Keratinocyte (primary cell): ENCODE data around the gene PAN3. TPM values are rescaled to one million over a fixed set of nuclear protein-coding genes. Genes with fewer than 3 reads are reported as not detected.

Source experiments
- DNase-seq: peaks from one replicate; pipeline ENCODE4 v3.0.0-alpha.2; 2011; ENCODE audit warnings: low read depth, missing footprints, low spot score
- FAIRE-seq: peaks from 2 replicates; lab custom pipeline; 2011; peaks lifted over from hg19 to GRCh38; lab: Jason Lieb, UNC
- H2AFZ ChIP-seq: 2 replicates; pipeline ENCODE4 v1.6.0; 2012; ENCODE audit warnings: low read length, control low read depth, inconsistent platforms; ENCODE audit not compliant: control insufficient read depth
- H3K27ac ChIP-seq: 2 replicates; pipeline ENCODE4 v1.5.1; 2011; ENCODE audit warnings: low read length; ENCODE audit not compliant: control insufficient read depth, insufficient read depth
- H3K27me3 ChIP-seq: 3 replicates; pipeline ENCODE4 v1.6.0; 2011; ENCODE audit warnings: low read length; ENCODE audit not compliant: control insufficient read depth, insufficient read depth; ENCODE audit errors: extremely low read depth
- H3K36me3 ChIP-seq, 2 experiments: 2 replicates in 1 of 2; 3 replicates in 1 of 2; pipeline ENCODE4 v1.5.1; 2011; ENCODE audit warnings: low read length in 2 of 2, mild to moderate bottlenecking in 1 of 2; ENCODE audit not compliant: control insufficient read depth in 2 of 2, insufficient read depth in 2 of 2; ENCODE audit errors: extremely low read depth in 1 of 2
- H3K4me1 ChIP-seq: 3 replicates; pipeline ENCODE4 v1.5.1; 2011; ENCODE audit warnings: low read length; ENCODE audit not compliant: control insufficient read depth, insufficient read depth; ENCODE audit errors: extremely low read depth
- H3K4me2 ChIP-seq: 3 replicates; pipeline ENCODE4 v1.6.0; 2011; ENCODE audit warnings: low read depth, low read length; ENCODE audit not compliant: control insufficient read depth, insufficient read depth; ENCODE audit errors: extremely low read depth
- H3K4me3 ChIP-seq, 3 experiments: fragments of 200-600 bp in 1 of 3; sonication (generic) in 1 of 3; 2 replicates in 2 of 3; 3 replicates in 1 of 3; pipeline ENCODE4 v1.5.1; 2011 to 2016; ENCODE audit warnings: low read length in 3 of 3, mild to moderate bottlenecking in 3 of 3, control low read depth in 2 of 3, inconsistent platforms in 1 of 3, low read depth in 1 of 3, mixed read lengths in 1 of 3, mixed run types in 1 of 3, moderate library complexity in 1 of 3; ENCODE audit not compliant: control insufficient read depth in 2 of 3, insufficient read depth in 2 of 3; ENCODE audit errors: extremely low read depth in 1 of 3
- H3K79me2 ChIP-seq: 2 replicates; pipeline ENCODE4 v1.6.0; 2012; ENCODE audit warnings: low read length; ENCODE audit not compliant: control insufficient read depth, insufficient read depth
- H3K9ac ChIP-seq: 3 replicates; pipeline ENCODE4 v1.6.0; 2011; ENCODE audit warnings: low read length; ENCODE audit not compliant: control insufficient read depth, insufficient read depth; ENCODE audit errors: extremely low read depth
- H3K9me1 ChIP-seq: 3 replicates; pipeline ENCODE4 v1.6.0; 2011; ENCODE audit warnings: low read length; ENCODE audit not compliant: control insufficient read depth, insufficient read depth; ENCODE audit errors: extremely low read depth
- H3K9me3 ChIP-seq: 2 replicates; pipeline ENCODE4 v1.5.1; 2012; ENCODE audit warnings: low read depth, low read length; ENCODE audit not compliant: control insufficient read depth
- H4K20me1 ChIP-seq: 3 replicates; pipeline ENCODE4 v1.6.0; 2011; ENCODE audit warnings: low read length; ENCODE audit not compliant: control insufficient read depth, insufficient read depth; ENCODE audit errors: extremely low read depth
- EZH2 ChIP-seq: IDR thresholded peaks from one replicate; pipeline ENCODE4 v1.6.1; 2012; ENCODE audit warnings: inconsistent platforms, mild to moderate bottlenecking, low read length, moderate library complexity
- dilution Hi-C: fragments of 300-500 bp; cut with MboI; formaldehyde crosslinking; loops from one replicate; pipeline ENCODE4 v1.7.0; 2020; ENCODE audit warnings: low sequenced_read_pairs; ENCODE audit not compliant: extremely low pct_ligation_motif_present
- polyA plus RNA-seq, 5 experiments: library from polyadenylated mRNA; depleted of rRNA in 3 of 5; stranded (reverse) in 3 of 5; stranded (forward) in 1 of 5; unstranded in 1 of 5; fragments of >200 nt; gene quantifications; 1 replicate in 1 of 5; 2 replicates in 3 of 5; 3 replicates in 1 of 5; pipeline versions ENCODE4 v1.2.1 to v1.2.3, GENCODE V29; 2011 to 2012; ENCODE audit warnings: missing spikeins in 2 of 5, low read depth in 1 of 5, low replicate concordance in 1 of 5
- TF ChIP-seq, protein P1 (sequence below), 3 experiments: IDR thresholded peaks in 1 of 3; conservative IDR thresholded peaks in 1 of 3; optimal IDR thresholded peaks in 1 of 3; 2 replicates in 2 of 3; 3 replicates in 1 of 3; pipeline versions ENCODE3 to v1.5.1; 2011; ENCODE audit warnings: low read length in 3 of 3, mild to moderate bottlenecking in 3 of 3, moderate library complexity in 2 of 3, control low read depth in 1 of 3, inconsistent platforms in 1 of 3; ENCODE audit not compliant: insufficient read depth in 2 of 3; ENCODE audit errors: extremely low read depth in 1 of 3

PAN3 gene
- polyA plus RNA-seq, 1 donor (not counting 4 experiments of a cell fraction or from before 2014, with no cell fraction given), result 16.8 TPM

DNA sequence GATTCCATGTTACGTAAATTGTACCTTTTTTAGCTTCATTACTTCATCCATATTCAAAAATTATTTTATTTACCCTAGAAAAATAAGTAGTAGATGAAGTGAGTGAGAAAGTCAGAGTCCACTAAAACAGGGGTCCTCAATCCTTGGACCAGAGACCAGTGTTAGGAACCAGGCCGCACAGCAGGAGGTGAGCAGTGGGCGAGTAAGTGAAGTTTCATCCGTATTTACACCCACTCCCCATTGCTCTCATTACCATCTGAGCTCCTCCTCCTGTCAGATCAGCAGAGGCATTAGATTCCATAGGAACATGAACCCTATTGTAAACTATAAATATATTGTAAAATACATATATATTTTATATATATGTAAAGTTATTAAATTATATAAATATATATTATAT, 119.0 kb downstream of the PAN3 start:
- dilution Hi-C loops, result no loop called here
- no peaks in the 10 kb centered on the region for H4K20me1 ChIP-seq
- H3K4me2 ChIP-seq, result no peak overlapping the region
- TF ChIP-seq, protein P1, sequence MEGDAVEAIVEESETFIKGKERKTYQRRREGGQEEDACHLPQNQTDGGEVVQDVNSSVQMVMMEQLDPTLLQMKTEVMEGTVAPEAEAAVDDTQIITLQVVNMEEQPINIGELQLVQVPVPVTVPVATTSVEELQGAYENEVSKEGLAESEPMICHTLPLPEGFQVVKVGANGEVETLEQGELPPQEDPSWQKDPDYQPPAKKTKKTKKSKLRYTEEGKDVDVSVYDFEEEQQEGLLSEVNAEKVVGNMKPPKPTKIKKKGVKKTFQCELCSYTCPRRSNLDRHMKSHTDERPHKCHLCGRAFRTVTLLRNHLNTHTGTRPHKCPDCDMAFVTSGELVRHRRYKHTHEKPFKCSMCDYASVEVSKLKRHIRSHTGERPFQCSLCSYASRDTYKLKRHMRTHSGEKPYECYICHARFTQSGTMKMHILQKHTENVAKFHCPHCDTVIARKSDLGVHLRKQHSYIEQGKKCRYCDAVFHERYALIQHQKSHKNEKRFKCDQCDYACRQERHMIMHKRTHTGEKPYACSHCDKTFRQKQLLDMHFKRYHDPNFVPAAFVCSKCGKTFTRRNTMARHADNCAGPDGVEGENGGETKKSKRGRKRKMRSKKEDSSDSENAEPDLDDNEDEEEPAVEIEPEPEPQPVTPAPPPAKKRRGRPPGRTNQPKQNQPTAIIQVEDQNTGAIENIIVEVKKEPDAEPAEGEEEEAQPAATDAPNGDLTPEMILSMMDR (optimal IDR thresholded peaks at IDR 0.05 in 1 of 3, IDR thresholded peaks at IDR 0.05 in 1 of 3, conservative IDR thresholded peaks at IDR 0.05 in 1 of 3; ENCODE audit: extremely low read depth in 1 of 3, insufficient read depth in 2 of 3, low read length in 3 of 3), result no peak
- TF ChIP-seq EZH2, result no peak
- peaks cover 0 to 5% of the 10 kb centered on the region in 2 experiments for H3K36me3 ChIP-seq
- no peak overlapping the region for H3K4me3 ChIP-seq
- H2AFZ ChIP-seq, result no peak overlapping the region
- H3K9me1 ChIP-seq, result no peaks in the 10 kb centered on the region
- FAIRE-seq (no peak), DNase-seq (no peak)
- H3K27me3 ChIP-seq, result no peaks in the 10 kb centered on the region
- no peak overlapping the region for H3K27ac ChIP-seq
- no peaks in the 10 kb centered on the region for H3K4me1 ChIP-seq
- no peaks in the 10 kb centered on the region for H3K9me3 ChIP-seq
- H3K79me2 ChIP-seq, result no peaks in the 10 kb centered on the region
- H3K9ac ChIP-seq, result no peak overlapping the region

DNA sequence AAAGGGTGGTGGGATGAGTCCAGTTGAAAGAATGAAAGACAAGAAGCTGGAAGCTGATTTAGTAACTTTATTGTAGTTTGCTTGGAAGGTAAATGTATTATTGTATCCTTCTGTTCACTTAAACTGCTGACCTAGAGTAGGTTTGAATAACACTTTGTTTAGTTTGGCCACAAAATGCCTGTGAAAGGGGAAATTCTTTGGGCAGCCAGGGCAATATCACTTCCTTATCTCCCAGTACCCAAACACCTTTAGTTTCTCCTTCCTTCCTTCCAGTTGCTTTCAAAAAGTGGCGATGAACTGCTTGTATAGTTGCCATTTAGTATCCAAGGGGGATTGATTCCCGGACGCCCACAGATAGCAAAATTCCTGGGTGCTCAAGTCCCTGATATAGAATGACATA, 120.1 kb downstream of the PAN3 start:
- H3K27ac ChIP-seq, result no peak overlapping the region
- no peak for FAIRE-seq
- no peaks in the 10 kb centered on the region for H3K27me3 ChIP-seq
- no peaks in the 10 kb centered on the region for H4K20me1 ChIP-seq
- peaks cover 0 to 5% of the 10 kb centered on the region in 2 experiments for H3K36me3 ChIP-seq
- H3K4me3 ChIP-seq, result no peak overlapping the region
- H3K9me3 ChIP-seq, result no peaks in the 10 kb centered on the region
- no peak overlapping the region for H3K9ac ChIP-seq
- no peak overlapping the region for H2AFZ ChIP-seq
- H3K79me2 ChIP-seq, result no peaks in the 10 kb centered on the region
- no peaks in the 10 kb centered on the region for H3K9me1 ChIP-seq
- no peak for DNase-seq
- H3K4me1 ChIP-seq, result no peaks in the 10 kb centered on the region
- dilution Hi-C loops, result no loop called here
- TF ChIP-seq, protein P1 (optimal IDR thresholded peaks at IDR 0.05 in 1 of 3, IDR thresholded peaks at IDR 0.05 in 1 of 3, conservative IDR thresholded peaks at IDR 0.05 in 1 of 3; ENCODE audit: extremely low read depth in 1 of 3, insufficient read depth in 2 of 3, low read length in 3 of 3), result no peak
- TF ChIP-seq EZH2, result no peak
- no peak overlapping the region for H3K4me2 ChIP-seq
